AG04450 (cell line): ENCODE measurements around the gene PRRT4. TPM values are rescaled to one million over a fixed set of nuclear protein-coding genes. Genes with fewer than 3 reads are reported as not detected.

Experiments used
- CTCF ChIA-PET: fragments of 300-600, 350-600 bp; formaldehyde crosslinking; extraction: SDS; loops from one replicate; lab custom pipeline; 2022; ENCODE audit warnings: antibody characterized with exemption, inconsistent platforms; lab: Charles Lee
- POLR2A ChIA-PET: fragments of 350-600 bp; formaldehyde crosslinking; extraction: SDS; loops from one replicate; lab custom pipeline; 2021; ENCODE audit warnings: antibody characterized with exemption, inconsistent platforms; lab: Yijun Ruan, JAX
- DNase-seq: peaks from one replicate; pipeline ENCODE4 v3.0.0-alpha.2; 2011; ENCODE audit warnings: low read depth, low spot score
- H3K27ac ChIP-seq: one replicate; pipeline ENCODE4 v1.5.1; 2012; ENCODE audit warnings: low read depth, low read length, control low read depth
- H3K27me3 ChIP-seq: one replicate; pipeline ENCODE4 v1.6.0; 2012; ENCODE audit warnings: low read length; ENCODE audit not compliant: control insufficient read depth, insufficient read depth
- H3K4me3 ChIP-seq: 2 replicates; pipeline ENCODE4 v1.5.1; 2011; ENCODE audit warnings: mild to moderate bottlenecking, low read depth, low read length, control low read depth
- H3K9me3 ChIP-seq: 2 replicates; pipeline ENCODE4 v1.5.1; 2012; ENCODE audit warnings: low read length; ENCODE audit not compliant: control insufficient read depth, insufficient read depth
- CTCF ChIP-seq: IDR thresholded peaks from 2 replicates; pipeline ENCODE4 v1.5.1; 2011; ENCODE audit warnings: low read depth, low read length, control low read depth, inconsistent platforms
- polyA plus RNA-seq: library from polyadenylated mRNA; depleted of rRNA; stranded (reverse); fragments of >200 nt; gene quantifications from 2 replicates; pipeline ENCODE4 v1.2.3, GENCODE V29; 2011; rRNA removed
- small RNA-seq: library from RNA; depleted of rRNA; stranded (forward); fragments of <200 nt; gene quantifications from one replicate; pipeline ENCODE3, GENCODE V24; 2012; ENCODE audit warnings: low read depth; ENCODE audit not compliant: insufficient read length

PRRT4 gene
- polyA plus RNA-seq, 1 experiment = not detected

- CTCF ChIA-PET = interaction anchor here (0.6 kb wide), 1 partner anchor 15 kb away, joined by 3 read pairs; no protein-coding TSS in a partner anchor
Observed at GRCh38 chr7:128307061-128307460, 54.4 kb downstream of the PRRT4 start.

GRCh38 chr7:128304212-128304611 lies 57.3 kb downstream of the PRRT4 start:
- POLR2A ChIA-PET = no interaction called here
- Histone ChIP-seq H3K27ac (no peak overlapping the region), H3K27me3 (no peaks in the 10 kb centered on the region), H3K9me3 (no peaks in the 10 kb centered on the region), H3K4me3 (no peak overlapping the region)
- CTCF ChIA-PET = no interaction called here
- no peak for DNase-seq
- TF ChIP-seq CTCF = no peak

More at GRCh38 chr7:128307061-128307460, 54.4 kb downstream of the PRRT4 start:
- no peaks in the 10 kb centered on the region for H3K9me3 ChIP-seq
- no peak for DNase-seq
- H3K27ac ChIP-seq = no peak overlapping the region
- no peaks in the 10 kb centered on the region for H3K27me3 ChIP-seq
- TF ChIP-seq CTCF = no peak
- no peak overlapping the region for H3K4me3 ChIP-seq
- POLR2A ChIA-PET = no interaction called here

- no peaks in the 10 kb centered on the region for H3K9me3 ChIP-seq
Observed at GRCh38 chr7:128303643-128304042, 57.8 kb downstream of the PRRT4 start.

GRCh38 chr7:128303133-128303532 lies 58.4 kb downstream of the PRRT4 start:
- H3K9me3 ChIP-seq = no peaks in the 10 kb centered on the region
- no peak for TF ChIP-seq CTCF
- CTCF ChIA-PET = no interaction called here
- POLR2A ChIA-PET = no interaction called here
- H3K27me3 ChIP-seq = no peaks in the 10 kb centered on the region
- no peak overlapping the region for H3K27ac ChIP-seq
- H3K4me3 ChIP-seq = no peak overlapping the region
- DNase-seq = no peak

More at GRCh38 chr7:128303643-128304042, 57.8 kb downstream of the PRRT4 start:
- H3K4me3 ChIP-seq = no peak overlapping the region
- no peak for DNase-seq
- TF ChIP-seq CTCF = no peak
- H3K27ac ChIP-seq = no peak overlapping the region
- CTCF ChIA-PET = no interaction called here
- POLR2A ChIA-PET = no interaction called here
- H3K27me3 ChIP-seq = no peaks in the 10 kb centered on the region

- no peak for DNase-seq
- H3K9me3 ChIP-seq = no peaks in the 10 kb centered on the region
- ChIA-PET POLR2A (no interaction called here), CTCF (no interaction called here)
- no peak for TF ChIP-seq CTCF
- H3K27me3 ChIP-seq = no peaks in the 10 kb centered on the region
- H3K27ac ChIP-seq = no peak overlapping the region
- no peak overlapping the region for H3K4me3 ChIP-seq
Observed at GRCh38 chr7:128302139-128302538, 59.4 kb downstream of the PRRT4 start.

Small RNA genes within 50 kb of the gene (small RNA-seq; reads per million reads assigned to genes)
- gene RNU7-27P = not detected

Other genes starting within 250 kb of the PRRT4 start
- not detected in 2 replicates for gene LEP, start 120.4 kb downstream of the PRRT4 start, polyA plus RNA-seq
- gene RBM28, start 17.8 kb downstream of the PRRT4 start, polyA plus RNA-seq = 18.8 and 19.0 TPM in 2 replicates
- 43.8 and 56.6 TPM in 2 replicates for gene IMPDH1, start 48.3 kb upstream of the PRRT4 start, polyA plus RNA-seq
- 15.9 and 17.8 TPM in 2 replicates for gene HILPDA, start 94.2 kb upstream of the PRRT4 start, polyA plus RNA-seq
- 22.1 and 25.9 TPM in 2 replicates for gene METTL2B, start 115.1 kb upstream of the PRRT4 start, polyA plus RNA-seq